Measurements from ENCODE around the gene PDE10A.
A peak's percentile ranks its signal among the peaks of the same experiment; 100 is the strongest.

Gene PDE10A

GRCh38 chr6:165653196-165653595 lies 9.8 kb downstream of the PDE10A start:
- no peak overlapping the region for H3K9ac ChIP-seq (ENCODE audit: low read length)
- H3K36me3 ChIP-seq (ENCODE audit: control insufficient read depth, insufficient read depth, low read length, severe bottlenecking) = no peaks in the 10 kb centered on the region
- H3K27me3 ChIP-seq (replicated peaks; ENCODE audit: control insufficient read depth, insufficient read depth, low read length) = peaks cover 23% of the 10 kb centered on the region
- H3K4me3 ChIP-seq (ENCODE audit: low read length) = no peak overlapping the region
- no peaks in the 10 kb centered on the region for H3K9me3 ChIP-seq (ENCODE audit: control insufficient read depth, low read length)
- peaks cover 8% of the 10 kb centered on the region for H3K4me1 ChIP-seq (ENCODE audit: control insufficient read depth, insufficient read depth, low read length)
- no peak for DNase-seq (ENCODE audit: low read depth)

- Histone ChIP-seq H3K36me3 (ENCODE audit: control insufficient read depth, insufficient read depth, low read length, severe bottlenecking) (no peaks in the 10 kb centered on the region), H3K4me1 (ENCODE audit: control insufficient read depth, insufficient read depth, low read length) (peaks cover 8% of the 10 kb centered on the region), H3K27me3 (replicated peaks; ENCODE audit: control insufficient read depth, insufficient read depth, low read length) (peaks cover 21% of the 10 kb centered on the region), H3K4me3 (ENCODE audit: low read length) (no peak overlapping the region), H3K9me3 (ENCODE audit: control insufficient read depth, low read length) (no peaks in the 10 kb centered on the region), H3K9ac (ENCODE audit: low read length) (no peak overlapping the region)
- DNase-seq (ENCODE audit: low read depth) = no peak
Observed at GRCh38 chr6:165652766-165653165, 10.3 kb downstream of the PDE10A start.

- H3K27me3 ChIP-seq (replicated peaks; ENCODE audit: control insufficient read depth, insufficient read depth, low read length) = peaks cover 6% of the 10 kb centered on the region
- peaks cover 8% of the 10 kb centered on the region for H3K4me1 ChIP-seq (ENCODE audit: control insufficient read depth, insufficient read depth, low read length)
- peak; percentile 4 for DNase-seq (ENCODE audit: low read depth)
- H3K4me3 ChIP-seq (ENCODE audit: low read length) = no peak overlapping the region
- no peaks in the 10 kb centered on the region for H3K36me3 ChIP-seq (ENCODE audit: control insufficient read depth, insufficient read depth, low read length, severe bottlenecking)
- no peak overlapping the region for H3K9ac ChIP-seq (ENCODE audit: low read length)
- H3K9me3 ChIP-seq (ENCODE audit: control insufficient read depth, low read length) = no peaks in the 10 kb centered on the region
Observed at GRCh38 chr6:165649166-165650137, 13.6 kb downstream of the PDE10A start.

GRCh38 chr6:165647041-165647440 lies 16.0 kb downstream of the PDE10A start:
- no peak overlapping the region for H3K9ac ChIP-seq (ENCODE audit: low read length)
- no peaks in the 10 kb centered on the region for H3K9me3 ChIP-seq (ENCODE audit: control insufficient read depth, low read length)
- no peak for DNase-seq (ENCODE audit: low read depth)
- H3K4me1 ChIP-seq (ENCODE audit: control insufficient read depth, insufficient read depth, low read length) = peaks cover 8% of the 10 kb centered on the region
- H3K36me3 ChIP-seq (ENCODE audit: control insufficient read depth, insufficient read depth, low read length, severe bottlenecking) = no peaks in the 10 kb centered on the region
- no peak overlapping the region for H3K4me3 ChIP-seq (ENCODE audit: low read length)
- no peaks in the 10 kb centered on the region for H3K27me3 ChIP-seq (replicated peaks; ENCODE audit: control insufficient read depth, insufficient read depth, low read length)

GRCh38 chr6:165645919-165646318 lies 17.1 kb downstream of the PDE10A start:
- H3K9ac ChIP-seq (ENCODE audit: low read length) = no peak overlapping the region
- no peak overlapping the region for H3K4me3 ChIP-seq (ENCODE audit: low read length)
- no peaks in the 10 kb centered on the region for H3K9me3 ChIP-seq (ENCODE audit: control insufficient read depth, low read length)
- H3K27me3 ChIP-seq (replicated peaks; ENCODE audit: control insufficient read depth, insufficient read depth, low read length) = no peaks in the 10 kb centered on the region
- peaks cover 8% of the 10 kb centered on the region for H3K4me1 ChIP-seq (ENCODE audit: control insufficient read depth, insufficient read depth, low read length)
- DNase-seq (ENCODE audit: low read depth) = no peak
- no peaks in the 10 kb centered on the region for H3K36me3 ChIP-seq (ENCODE audit: control insufficient read depth, insufficient read depth, low read length, severe bottlenecking)

- Histone ChIP-seq H3K27me3 (replicated peaks; ENCODE audit: control insufficient read depth, insufficient read depth, low read length) (no peaks in the 10 kb centered on the region), H3K9ac (ENCODE audit: low read length) (no peak overlapping the region), H3K36me3 (ENCODE audit: control insufficient read depth, insufficient read depth, low read length, severe bottlenecking) (no peaks in the 10 kb centered on the region), H3K4me1 (ENCODE audit: control insufficient read depth, insufficient read depth, low read length) (peaks cover 8% of the 10 kb centered on the region), H3K9me3 (ENCODE audit: control insufficient read depth, low read length) (no peaks in the 10 kb centered on the region), H3K4me3 (ENCODE audit: low read length) (no peak overlapping the region)
- DNase-seq (ENCODE audit: low read depth) = no peak
Observed at GRCh38 chr6:165644586-165645266, 18.3 kb downstream of the PDE10A start.

GRCh38 chr6:165643015-165643414 lies 20.0 kb downstream of the PDE10A start:
- Histone ChIP-seq H3K4me1 (ENCODE audit: control insufficient read depth, insufficient read depth, low read length) (no peaks in the 10 kb centered on the region), H3K4me3 (ENCODE audit: low read length) (no peak overlapping the region), H3K27me3 (replicated peaks; ENCODE audit: control insufficient read depth, insufficient read depth, low read length) (no peaks in the 10 kb centered on the region), H3K9me3 (ENCODE audit: control insufficient read depth, low read length) (no peaks in the 10 kb centered on the region), H3K9ac (ENCODE audit: low read length) (no peak overlapping the region), H3K36me3 (ENCODE audit: control insufficient read depth, insufficient read depth, low read length, severe bottlenecking) (no peaks in the 10 kb centered on the region)
- no peak for DNase-seq (ENCODE audit: low read depth)

GRCh38 chr6:165641672-165642156 lies 21.3 kb downstream of the PDE10A start:
- peaks cover 6% of the 10 kb centered on the region for H3K27me3 ChIP-seq (replicated peaks; ENCODE audit: control insufficient read depth, insufficient read depth, low read length)
- no peak for DNase-seq (ENCODE audit: low read depth)

GRCh38 chr6:165640806-165641205 lies 22.2 kb downstream of the PDE10A start:
- no peaks in the 10 kb centered on the region for H3K36me3 ChIP-seq (ENCODE audit: control insufficient read depth, insufficient read depth, low read length, severe bottlenecking)

More at GRCh38 chr6:165641672-165642156, 21.3 kb downstream of the PDE10A start:
- Histone ChIP-seq H3K36me3 (ENCODE audit: control insufficient read depth, insufficient read depth, low read length, severe bottlenecking) (no peaks in the 10 kb centered on the region), H3K4me1 (ENCODE audit: control insufficient read depth, insufficient read depth, low read length) (no peaks in the 10 kb centered on the region), H3K9ac (ENCODE audit: low read length) (no peak overlapping the region), H3K9me3 (ENCODE audit: control insufficient read depth, low read length) (no peaks in the 10 kb centered on the region), H3K4me3 (ENCODE audit: low read length) (no peak overlapping the region)

GRCh38 chr6:165638530-165638929 lies 24.5 kb downstream of the PDE10A start:
- no peak overlapping the region for H3K9ac ChIP-seq (ENCODE audit: low read length)
- no peak for DNase-seq (ENCODE audit: low read depth)
- H3K4me3 ChIP-seq (ENCODE audit: low read length) = no peak overlapping the region
- no peaks in the 10 kb centered on the region for H3K36me3 ChIP-seq (ENCODE audit: control insufficient read depth, insufficient read depth, low read length, severe bottlenecking)
- peaks cover 6% of the 10 kb centered on the region for H3K27me3 ChIP-seq (replicated peaks; ENCODE audit: control insufficient read depth, insufficient read depth, low read length)
- no peaks in the 10 kb centered on the region for H3K4me1 ChIP-seq (ENCODE audit: control insufficient read depth, insufficient read depth, low read length)
- no peaks in the 10 kb centered on the region for H3K9me3 ChIP-seq (ENCODE audit: control insufficient read depth, low read length)

More at GRCh38 chr6:165640806-165641205, 22.2 kb downstream of the PDE10A start:
- Histone ChIP-seq H3K4me1 (ENCODE audit: control insufficient read depth, insufficient read depth, low read length) (no peaks in the 10 kb centered on the region), H3K9me3 (ENCODE audit: control insufficient read depth, low read length) (no peaks in the 10 kb centered on the region), H3K27me3 (replicated peaks; ENCODE audit: control insufficient read depth, insufficient read depth, low read length) (peaks cover 6% of the 10 kb centered on the region), H3K9ac (ENCODE audit: low read length) (no peak overlapping the region), H3K4me3 (ENCODE audit: low read length) (no peak overlapping the region)
- no peak for DNase-seq (ENCODE audit: low read depth)

GRCh38 chr6:165637586-165637985 lies 25.5 kb downstream of the PDE10A start:
- Histone ChIP-seq H3K9ac (ENCODE audit: low read length) (no peak overlapping the region), H3K4me3 (ENCODE audit: low read length) (no peak overlapping the region), H3K27me3 (replicated peaks; ENCODE audit: control insufficient read depth, insufficient read depth, low read length) (peaks cover 6% of the 10 kb centered on the region), H3K9me3 (ENCODE audit: control insufficient read depth, low read length) (no peaks in the 10 kb centered on the region), H3K36me3 (ENCODE audit: control insufficient read depth, insufficient read depth, low read length, severe bottlenecking) (no peaks in the 10 kb centered on the region), H3K4me1 (ENCODE audit: control insufficient read depth, insufficient read depth, low read length) (no peaks in the 10 kb centered on the region)
- no peak for DNase-seq (ENCODE audit: low read depth)

Data from adipocyte (in vitro differentiated cells).